ENCODE results near the gene PDE4D.

DNA sequence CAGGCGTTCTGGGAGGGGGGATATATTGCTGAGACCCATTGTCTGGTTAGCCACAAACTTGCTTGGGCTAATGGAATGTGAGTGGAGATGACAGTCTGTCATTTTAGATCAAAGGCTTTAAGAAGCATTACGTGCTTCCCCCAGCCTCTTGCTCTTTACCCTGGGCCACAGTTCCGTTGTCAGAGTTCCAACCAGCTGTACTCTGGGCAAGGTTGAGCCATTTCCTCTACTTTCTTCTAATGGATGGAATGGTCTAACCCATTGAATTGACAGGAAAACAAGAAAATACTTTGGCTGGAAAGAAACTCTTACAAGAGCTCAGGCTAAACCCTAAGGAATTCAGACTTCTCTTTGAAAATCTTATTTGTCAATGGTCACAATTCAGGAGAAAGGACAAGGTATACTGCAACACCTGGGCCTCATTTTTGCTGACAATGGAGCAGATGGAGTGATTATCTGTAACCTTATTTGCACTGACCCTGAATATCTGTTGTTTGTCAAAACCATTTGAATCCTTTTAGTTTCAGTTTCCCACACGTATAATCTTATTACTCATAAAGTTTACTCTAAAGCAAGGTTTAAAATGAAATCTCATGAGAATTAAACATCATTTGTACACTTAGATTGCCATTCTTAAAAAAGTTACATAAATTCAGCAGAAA is 231.4 kb downstream of the PDE4D start:
- TF ChIP-seq, protein P1, sequence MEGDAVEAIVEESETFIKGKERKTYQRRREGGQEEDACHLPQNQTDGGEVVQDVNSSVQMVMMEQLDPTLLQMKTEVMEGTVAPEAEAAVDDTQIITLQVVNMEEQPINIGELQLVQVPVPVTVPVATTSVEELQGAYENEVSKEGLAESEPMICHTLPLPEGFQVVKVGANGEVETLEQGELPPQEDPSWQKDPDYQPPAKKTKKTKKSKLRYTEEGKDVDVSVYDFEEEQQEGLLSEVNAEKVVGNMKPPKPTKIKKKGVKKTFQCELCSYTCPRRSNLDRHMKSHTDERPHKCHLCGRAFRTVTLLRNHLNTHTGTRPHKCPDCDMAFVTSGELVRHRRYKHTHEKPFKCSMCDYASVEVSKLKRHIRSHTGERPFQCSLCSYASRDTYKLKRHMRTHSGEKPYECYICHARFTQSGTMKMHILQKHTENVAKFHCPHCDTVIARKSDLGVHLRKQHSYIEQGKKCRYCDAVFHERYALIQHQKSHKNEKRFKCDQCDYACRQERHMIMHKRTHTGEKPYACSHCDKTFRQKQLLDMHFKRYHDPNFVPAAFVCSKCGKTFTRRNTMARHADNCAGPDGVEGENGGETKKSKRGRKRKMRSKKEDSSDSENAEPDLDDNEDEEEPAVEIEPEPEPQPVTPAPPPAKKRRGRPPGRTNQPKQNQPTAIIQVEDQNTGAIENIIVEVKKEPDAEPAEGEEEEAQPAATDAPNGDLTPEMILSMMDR (IDR thresholded peaks at IDR 0.05), result no peak
- TF ChIP-seq POLR2A (IDR thresholded peaks at IDR 0.05), result no peak
